ENCODE measurements around the gene SLMAP. TPM values are rescaled to one million over a fixed set of nuclear protein-coding genes. Genes with fewer than 3 reads are reported as not detected.

SLMAP gene
- total and polyA plus RNA-seq, 2 of the 13 experiments (the other 11 are each of a cell fraction or from before 2014, with no cell fraction given), result 24.0 to 48.3 TPM

DNA sequence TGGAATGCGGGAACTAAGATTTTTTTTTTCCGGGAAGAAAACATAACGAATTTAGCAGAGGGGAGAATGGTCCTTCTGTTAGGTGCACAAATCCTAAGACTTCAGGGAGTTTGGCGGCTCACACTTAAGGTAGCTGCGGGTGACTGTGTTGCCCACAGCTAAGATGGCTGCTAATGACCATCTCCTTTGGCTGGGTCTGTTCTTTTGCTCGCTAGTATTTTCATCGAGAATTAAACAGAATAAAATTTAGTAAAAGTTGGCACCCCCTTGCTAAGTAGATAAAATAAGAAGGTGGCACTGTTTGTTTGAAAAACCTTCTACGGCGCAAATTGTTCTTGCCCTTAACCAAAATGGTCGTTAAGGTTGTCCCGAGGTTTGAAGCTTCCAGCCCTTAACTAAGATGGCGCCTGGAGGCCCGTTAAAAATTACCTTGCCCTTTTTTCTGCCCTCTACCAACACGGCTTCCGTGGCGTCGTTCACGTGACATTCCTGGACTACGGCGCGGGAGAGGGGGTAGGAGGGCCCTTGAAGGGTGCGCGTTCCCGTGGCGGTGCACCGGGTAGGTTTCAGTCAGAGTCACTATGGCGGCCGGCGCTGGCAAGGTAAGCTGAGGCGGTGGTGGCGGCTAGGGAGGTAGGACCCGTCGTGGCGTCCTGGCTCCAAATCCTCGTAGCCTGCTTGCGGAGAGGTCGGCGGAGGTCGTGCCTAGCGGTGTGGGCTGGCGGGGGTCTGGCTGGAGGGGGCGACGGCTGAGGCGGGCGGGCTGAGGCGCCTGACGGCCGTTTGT lies at the start of gene SLMAP (continued):
- TF ChIP-seq, protein P1, sequence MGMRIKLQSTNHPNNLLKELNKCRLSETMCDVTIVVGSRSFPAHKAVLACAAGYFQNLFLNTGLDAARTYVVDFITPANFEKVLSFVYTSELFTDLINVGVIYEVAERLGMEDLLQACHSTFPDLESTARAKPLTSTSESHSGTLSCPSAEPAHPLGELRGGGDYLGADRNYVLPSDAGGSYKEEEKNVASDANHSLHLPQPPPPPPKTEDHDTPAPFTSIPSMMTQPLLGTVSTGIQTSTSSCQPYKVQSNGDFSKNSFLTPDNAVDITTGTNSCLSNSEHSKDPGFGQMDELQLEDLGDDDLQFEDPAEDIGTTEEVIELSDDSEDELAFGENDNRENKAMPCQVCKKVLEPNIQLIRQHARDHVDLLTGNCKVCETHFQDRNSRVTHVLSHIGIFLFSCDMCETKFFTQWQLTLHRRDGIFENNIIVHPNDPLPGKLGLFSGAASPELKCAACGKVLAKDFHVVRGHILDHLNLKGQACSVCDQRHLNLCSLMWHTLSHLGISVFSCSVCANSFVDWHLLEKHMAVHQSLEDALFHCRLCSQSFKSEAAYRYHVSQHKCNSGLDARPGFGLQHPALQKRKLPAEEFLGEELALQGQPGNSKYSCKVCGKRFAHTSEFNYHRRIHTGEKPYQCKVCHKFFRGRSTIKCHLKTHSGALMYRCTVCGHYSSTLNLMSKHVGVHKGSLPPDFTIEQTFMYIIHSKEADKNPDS (CRISPR knock-in tag; IDR thresholded peaks at IDR 0.05), result no peak
- no peak for TF ChIP-seq EZH2 (conservative IDR thresholded peaks at IDR 0.05; ENCODE audit: low read depth, low read length)
- TF ChIP-seq, protein P2, sequence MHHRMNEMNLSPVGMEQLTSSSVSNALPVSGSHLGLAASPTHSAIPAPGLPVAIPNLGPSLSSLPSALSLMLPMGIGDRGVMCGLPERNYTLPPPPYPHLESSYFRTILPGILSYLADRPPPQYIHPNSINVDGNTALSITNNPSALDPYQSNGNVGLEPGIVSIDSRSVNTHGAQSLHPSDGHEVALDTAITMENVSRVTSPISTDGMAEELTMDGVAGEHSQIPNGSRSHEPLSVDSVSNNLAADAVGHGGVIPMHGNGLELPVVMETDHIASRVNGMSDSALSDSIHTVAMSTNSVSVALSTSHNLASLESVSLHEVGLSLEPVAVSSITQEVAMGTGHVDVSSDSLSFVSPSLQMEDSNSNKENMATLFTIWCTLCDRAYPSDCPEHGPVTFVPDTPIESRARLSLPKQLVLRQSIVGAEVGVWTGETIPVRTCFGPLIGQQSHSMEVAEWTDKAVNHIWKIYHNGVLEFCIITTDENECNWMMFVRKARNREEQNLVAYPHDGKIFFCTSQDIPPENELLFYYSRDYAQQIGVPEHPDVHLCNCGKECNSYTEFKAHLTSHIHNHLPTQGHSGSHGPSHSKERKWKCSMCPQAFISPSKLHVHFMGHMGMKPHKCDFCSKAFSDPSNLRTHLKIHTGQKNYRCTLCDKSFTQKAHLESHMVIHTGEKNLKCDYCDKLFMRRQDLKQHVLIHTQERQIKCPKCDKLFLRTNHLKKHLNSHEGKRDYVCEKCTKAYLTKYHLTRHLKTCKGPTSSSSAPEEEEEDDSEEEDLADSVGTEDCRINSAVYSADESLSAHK (CRISPR knock-in tag; IDR thresholded peaks at IDR 0.05; ENCODE audit: borderline replicate concordance), result no peak
- TF ChIP-seq, protein P3, sequence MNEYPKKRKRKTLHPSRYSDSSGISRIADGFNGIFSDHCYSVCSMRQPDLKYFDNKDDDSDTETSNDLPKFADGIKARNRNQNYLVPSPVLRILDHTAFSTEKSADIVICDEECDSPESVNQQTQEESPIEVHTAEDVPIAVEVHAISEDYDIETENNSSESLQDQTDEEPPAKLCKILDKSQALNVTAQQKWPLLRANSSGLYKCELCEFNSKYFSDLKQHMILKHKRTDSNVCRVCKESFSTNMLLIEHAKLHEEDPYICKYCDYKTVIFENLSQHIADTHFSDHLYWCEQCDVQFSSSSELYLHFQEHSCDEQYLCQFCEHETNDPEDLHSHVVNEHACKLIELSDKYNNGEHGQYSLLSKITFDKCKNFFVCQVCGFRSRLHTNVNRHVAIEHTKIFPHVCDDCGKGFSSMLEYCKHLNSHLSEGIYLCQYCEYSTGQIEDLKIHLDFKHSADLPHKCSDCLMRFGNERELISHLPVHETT (CRISPR knock-in tag; conservative IDR thresholded peaks at IDR 0.05), result peak; percentile 73
- TF ChIP-seq, protein P4, sequence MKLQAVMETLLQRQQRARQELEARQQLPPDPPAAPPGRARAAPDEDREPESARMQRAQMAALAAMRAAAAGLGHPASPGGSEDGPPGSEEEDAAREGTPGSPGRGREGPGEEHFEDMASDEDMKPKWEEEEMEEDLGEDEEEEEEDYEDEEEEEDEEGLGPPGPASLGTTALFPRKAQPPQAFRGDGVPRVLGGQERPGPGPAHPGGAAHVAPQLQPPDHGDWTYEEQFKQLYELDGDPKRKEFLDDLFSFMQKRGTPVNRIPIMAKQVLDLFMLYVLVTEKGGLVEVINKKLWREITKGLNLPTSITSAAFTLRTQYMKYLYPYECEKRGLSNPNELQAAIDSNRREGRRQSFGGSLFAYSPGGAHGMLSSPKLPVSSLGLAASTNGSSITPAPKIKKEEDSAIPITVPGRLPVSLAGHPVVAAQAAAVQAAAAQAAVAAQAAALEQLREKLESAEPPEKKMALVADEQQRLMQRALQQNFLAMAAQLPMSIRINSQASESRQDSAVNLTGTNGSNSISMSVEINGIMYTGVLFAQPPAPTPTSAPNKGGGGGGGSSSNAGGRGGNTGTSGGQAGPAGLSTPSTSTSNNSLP (IDR thresholded peaks at IDR 0.05; ENCODE audit: low read depth, low read length), result no peak
- TF ChIP-seq ZNF75D (CRISPR knock-in tag; IDR thresholded peaks at IDR 0.05; ENCODE audit: borderline replicate concordance), result no peak
- TF ChIP-seq, protein P5, sequence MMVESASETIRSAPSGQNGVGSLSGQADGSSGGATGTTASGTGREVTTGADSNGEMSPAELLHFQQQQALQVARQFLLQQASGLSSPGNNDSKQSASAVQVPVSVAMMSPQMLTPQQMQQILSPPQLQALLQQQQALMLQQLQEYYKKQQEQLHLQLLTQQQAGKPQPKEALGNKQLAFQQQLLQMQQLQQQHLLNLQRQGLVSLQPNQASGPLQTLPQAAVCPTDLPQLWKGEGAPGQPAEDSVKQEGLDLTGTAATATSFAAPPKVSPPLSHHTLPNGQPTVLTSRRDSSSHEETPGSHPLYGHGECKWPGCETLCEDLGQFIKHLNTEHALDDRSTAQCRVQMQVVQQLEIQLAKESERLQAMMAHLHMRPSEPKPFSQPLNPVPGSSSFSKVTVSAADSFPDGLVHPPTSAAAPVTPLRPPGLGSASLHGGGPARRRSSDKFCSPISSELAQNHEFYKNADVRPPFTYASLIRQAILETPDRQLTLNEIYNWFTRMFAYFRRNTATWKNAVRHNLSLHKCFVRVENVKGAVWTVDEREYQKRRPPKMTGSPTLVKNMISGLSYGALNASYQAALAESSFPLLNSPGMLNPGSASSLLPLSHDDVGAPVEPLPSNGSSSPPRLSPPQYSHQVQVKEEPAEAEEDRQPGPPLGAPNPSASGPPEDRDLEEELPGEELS (CRISPR knock-in tag; IDR thresholded peaks at IDR 0.05), result no peak
- TF ChIP-seq, protein P6, sequence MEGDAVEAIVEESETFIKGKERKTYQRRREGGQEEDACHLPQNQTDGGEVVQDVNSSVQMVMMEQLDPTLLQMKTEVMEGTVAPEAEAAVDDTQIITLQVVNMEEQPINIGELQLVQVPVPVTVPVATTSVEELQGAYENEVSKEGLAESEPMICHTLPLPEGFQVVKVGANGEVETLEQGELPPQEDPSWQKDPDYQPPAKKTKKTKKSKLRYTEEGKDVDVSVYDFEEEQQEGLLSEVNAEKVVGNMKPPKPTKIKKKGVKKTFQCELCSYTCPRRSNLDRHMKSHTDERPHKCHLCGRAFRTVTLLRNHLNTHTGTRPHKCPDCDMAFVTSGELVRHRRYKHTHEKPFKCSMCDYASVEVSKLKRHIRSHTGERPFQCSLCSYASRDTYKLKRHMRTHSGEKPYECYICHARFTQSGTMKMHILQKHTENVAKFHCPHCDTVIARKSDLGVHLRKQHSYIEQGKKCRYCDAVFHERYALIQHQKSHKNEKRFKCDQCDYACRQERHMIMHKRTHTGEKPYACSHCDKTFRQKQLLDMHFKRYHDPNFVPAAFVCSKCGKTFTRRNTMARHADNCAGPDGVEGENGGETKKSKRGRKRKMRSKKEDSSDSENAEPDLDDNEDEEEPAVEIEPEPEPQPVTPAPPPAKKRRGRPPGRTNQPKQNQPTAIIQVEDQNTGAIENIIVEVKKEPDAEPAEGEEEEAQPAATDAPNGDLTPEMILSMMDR (CRISPR knock-in tag; IDR thresholded peaks at IDR 0.05), result no peak; the same call in 1 of the 2 replicates
- no peak; the same call in 1 of the 2 replicates for TF ChIP-seq FOXJ3 (CRISPR knock-in tag; IDR thresholded peaks at IDR 0.05; ENCODE audit: borderline replicate concordance)
- no peak for TF ChIP-seq MED13 (CRISPR knock-in tag; IDR thresholded peaks at IDR 0.05)
- TF ChIP-seq, protein P7, sequence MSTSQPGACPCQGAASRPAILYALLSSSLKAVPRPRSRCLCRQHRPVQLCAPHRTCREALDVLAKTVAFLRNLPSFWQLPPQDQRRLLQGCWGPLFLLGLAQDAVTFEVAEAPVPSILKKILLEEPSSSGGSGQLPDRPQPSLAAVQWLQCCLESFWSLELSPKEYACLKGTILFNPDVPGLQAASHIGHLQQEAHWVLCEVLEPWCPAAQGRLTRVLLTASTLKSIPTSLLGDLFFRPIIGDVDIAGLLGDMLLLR (CRISPR knock-in tag; IDR thresholded peaks at IDR 0.05), result no peak
- no peak for TF ChIP-seq RFX1 (IDR thresholded peaks at IDR 0.05)
- no peak for TF ChIP-seq MZF1 (CRISPR knock-in tag; IDR thresholded peaks at IDR 0.05; ENCODE audit: borderline replicate concordance)
